ENCODE measurements around the gene VAX1. TPM values are rescaled to one million over a fixed set of nuclear protein-coding genes. Genes with fewer than 3 reads are reported as not detected.

Gene VAX1
- total and polyA plus RNA-seq, 2 donors (not counting 1 experiment from before 2014, with no cell fraction given) = not detected

DNA sequence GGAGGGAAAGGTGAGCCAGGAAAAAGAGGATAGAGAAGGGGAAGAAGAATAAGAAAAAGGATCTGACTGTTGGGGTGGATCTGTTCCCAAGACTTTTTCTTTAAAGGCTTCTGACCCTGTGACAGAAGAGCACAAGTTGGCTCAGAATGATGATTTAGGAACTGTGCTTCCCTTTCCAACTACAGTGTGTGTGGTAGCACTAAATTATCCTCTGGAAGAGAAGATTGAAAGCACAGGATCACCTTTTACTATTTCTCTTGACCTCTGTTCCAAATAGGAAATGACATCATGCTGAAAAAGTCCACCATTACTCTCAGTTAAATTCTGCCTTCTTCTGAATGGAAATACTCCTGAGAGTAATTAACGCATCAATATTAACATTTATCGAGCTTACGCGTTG is 47.2 kb downstream of the VAX1 start:
- Mint-ChIP-seq H3K27me3 (peaks cover 24% of the 10 kb centered on the region), H3K27ac (no peak overlapping the region), H3K9me3 (ENCODE audit: insufficient read depth) (no peaks in the 10 kb centered on the region), H3K4me3 (no peak overlapping the region), H3K4me1 (no peaks in the 10 kb centered on the region)
- H2AFZ ChIP-seq (ENCODE audit: insufficient read depth, low read depth, low read length, poor library complexity, severe bottlenecking) = no peak overlapping the region
- intact Hi-C loops (cut with micrococcal nuclease) = no loop called here
- WGBS (ENCODE audit: insufficient coverage) = no CpG with 5 or more reads among the region's 4 CpGs
- no peaks in the 10 kb centered on the region for H3K27me3 ChIP-seq (replicated peaks in 1 of 4; ENCODE audit: control extremely low read depth in 1 of 4, control insufficient read depth in 3 of 4, insufficient read depth in 4 of 4, low read length in 3 of 4)
- no peak overlapping the region for H3K9ac ChIP-seq (ENCODE audit: low read length)
- ChIA-PET CTCF (no interaction called here), POLR2A (no interaction called here)
- TF ChIP-seq, protein P1, sequence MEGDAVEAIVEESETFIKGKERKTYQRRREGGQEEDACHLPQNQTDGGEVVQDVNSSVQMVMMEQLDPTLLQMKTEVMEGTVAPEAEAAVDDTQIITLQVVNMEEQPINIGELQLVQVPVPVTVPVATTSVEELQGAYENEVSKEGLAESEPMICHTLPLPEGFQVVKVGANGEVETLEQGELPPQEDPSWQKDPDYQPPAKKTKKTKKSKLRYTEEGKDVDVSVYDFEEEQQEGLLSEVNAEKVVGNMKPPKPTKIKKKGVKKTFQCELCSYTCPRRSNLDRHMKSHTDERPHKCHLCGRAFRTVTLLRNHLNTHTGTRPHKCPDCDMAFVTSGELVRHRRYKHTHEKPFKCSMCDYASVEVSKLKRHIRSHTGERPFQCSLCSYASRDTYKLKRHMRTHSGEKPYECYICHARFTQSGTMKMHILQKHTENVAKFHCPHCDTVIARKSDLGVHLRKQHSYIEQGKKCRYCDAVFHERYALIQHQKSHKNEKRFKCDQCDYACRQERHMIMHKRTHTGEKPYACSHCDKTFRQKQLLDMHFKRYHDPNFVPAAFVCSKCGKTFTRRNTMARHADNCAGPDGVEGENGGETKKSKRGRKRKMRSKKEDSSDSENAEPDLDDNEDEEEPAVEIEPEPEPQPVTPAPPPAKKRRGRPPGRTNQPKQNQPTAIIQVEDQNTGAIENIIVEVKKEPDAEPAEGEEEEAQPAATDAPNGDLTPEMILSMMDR (IDR thresholded peaks at IDR 0.05) = no peak
- no peak for TF ChIP-seq EZH2 (IDR thresholded peaks at IDR 0.05; ENCODE audit: borderline replicate concordance, insufficient read depth, low read depth, low read length, poor library complexity, severe bottlenecking)
- no peak overlapping the region for H3K4me2 ChIP-seq (replicated peaks; ENCODE audit: low read depth, low read length, poor library complexity, severe bottlenecking)
- ATAC-seq (ENCODE audit: low read depth) = no peak
- H3K79me2 ChIP-seq (ENCODE audit: control insufficient read depth, insufficient read depth, low read length) = no peaks in the 10 kb centered on the region
- no peaks in the 10 kb centered on the region for H3K4me1 ChIP-seq (ENCODE audit: control insufficient read depth in 2 of 2, insufficient read depth in 2 of 2, low read length in 2 of 2)
- H3K36me3 ChIP-seq (replicated peaks in 1 of 2; ENCODE audit: control extremely low read depth in 1 of 2, control insufficient read depth in 1 of 2, extremely low read depth in 1 of 2, insufficient read depth in 2 of 2, low read length in 1 of 2) = no peaks in the 10 kb centered on the region
- H3K9me3 ChIP-seq (ENCODE audit: control extremely low read depth in 1 of 3, control insufficient read depth in 2 of 3, insufficient read depth in 1 of 3, low read length in 2 of 3) = peaks cover 0 to 1% (median 0%) of the 10 kb centered on the region in 3 donors
- H3K27ac ChIP-seq (ENCODE audit: low read length in 2 of 2) = no peak overlapping the region
- no peaks in the 10 kb centered on the region for H4K20me1 ChIP-seq (ENCODE audit: control insufficient read depth, insufficient read depth, low read length, poor library complexity, severe bottlenecking)
- no peak for DNase-seq
- no peak overlapping the region for H3K4me3 ChIP-seq (ENCODE audit: control extremely low read depth in 1 of 5, extremely low read depth in 1 of 5, insufficient read depth in 1 of 5, low read depth in 2 of 5, low read length in 4 of 5)

DNA sequence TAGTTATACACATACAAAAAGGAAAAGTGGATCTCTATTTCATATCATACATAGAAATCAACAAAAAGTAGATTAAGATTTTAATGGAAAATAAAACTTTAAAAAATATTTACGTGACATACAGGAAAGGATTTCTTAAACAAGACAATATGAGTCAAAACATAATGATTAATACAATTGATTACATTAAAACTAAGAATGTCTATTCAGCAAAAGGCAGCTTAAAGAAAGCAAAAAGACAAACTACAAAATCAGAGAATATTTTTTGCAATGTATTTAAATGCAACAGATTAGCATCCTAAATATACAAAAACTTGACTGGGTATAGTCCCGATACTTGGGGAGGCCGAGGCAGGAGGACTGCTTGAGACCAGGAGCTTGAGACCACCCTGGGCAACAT is 50.5 kb downstream of the VAX1 start:
- Histone ChIP-seq H3K27me3 (replicated peaks in 1 of 4; ENCODE audit: control extremely low read depth in 1 of 4, control insufficient read depth in 3 of 4, insufficient read depth in 4 of 4, low read length in 3 of 4) (no peaks in the 10 kb centered on the region), H3K9me3 (ENCODE audit: control extremely low read depth in 1 of 3, control insufficient read depth in 2 of 3, insufficient read depth in 1 of 3, low read length in 2 of 3) (peaks cover 0 to 1% (median 0%) of the 10 kb centered on the region in 3 donors), H2AFZ (ENCODE audit: insufficient read depth, low read depth, low read length, poor library complexity, severe bottlenecking) (no peak overlapping the region), H4K20me1 (ENCODE audit: control insufficient read depth, insufficient read depth, low read length, poor library complexity, severe bottlenecking) (no peaks in the 10 kb centered on the region), H3K4me2 (replicated peaks; ENCODE audit: low read depth, low read length, poor library complexity, severe bottlenecking) (no peak overlapping the region), H3K79me2 (ENCODE audit: control insufficient read depth, insufficient read depth, low read length) (no peaks in the 10 kb centered on the region), H3K4me1 (ENCODE audit: control insufficient read depth in 2 of 2, insufficient read depth in 2 of 2, low read length in 2 of 2) (no peaks in the 10 kb centered on the region), H3K36me3 (replicated peaks in 1 of 2; ENCODE audit: control extremely low read depth in 1 of 2, control insufficient read depth in 1 of 2, extremely low read depth in 1 of 2, insufficient read depth in 2 of 2, low read length in 1 of 2) (no peaks in the 10 kb centered on the region), H3K27ac (ENCODE audit: low read length in 2 of 2) (no peak overlapping the region), H3K4me3 (ENCODE audit: control extremely low read depth in 1 of 5, extremely low read depth in 1 of 5, insufficient read depth in 1 of 5, low read depth in 2 of 5, low read length in 4 of 5) (no peak overlapping the region), H3K9ac (ENCODE audit: low read length) (no peak overlapping the region)
- H3K4me3 Mint-ChIP-seq = no peak overlapping the region
- no peaks in the 10 kb centered on the region for H3K9me3 Mint-ChIP-seq (ENCODE audit: insufficient read depth)
- WGBS (ENCODE audit: insufficient coverage) = no CpG with 5 or more reads among the region's 3 CpGs
- CTCF ChIA-PET = no interaction called here
- intact Hi-C loops (cut with micrococcal nuclease) = no loop called here
- no peaks in the 10 kb centered on the region for H3K4me1 Mint-ChIP-seq
- POLR2A ChIA-PET = no interaction called here
- DNase-seq = no peak
- H3K27ac Mint-ChIP-seq = no peak overlapping the region
- no peak for ATAC-seq (ENCODE audit: low read depth)
- no peak for TF ChIP-seq EZH2 (IDR thresholded peaks at IDR 0.05; ENCODE audit: borderline replicate concordance, insufficient read depth, low read depth, low read length, poor library complexity, severe bottlenecking)
- TF ChIP-seq, protein P1 (IDR thresholded peaks at IDR 0.05) = no peak
- peaks cover 24% of the 10 kb centered on the region for H3K27me3 Mint-ChIP-seq
